Neural crest cell (in vitro differentiated cells): ENCODE results near the gene TNFRSF17. TPM values are rescaled to one million over a fixed set of nuclear protein-coding genes. Genes with fewer than 3 reads are reported as not detected.

Source experiments
- DNase-seq: peaks from one replicate; pipeline ENCODE4 v3.0.0; 2021; ENCODE audit warnings: low read depth, mixed read lengths, low spot score
- H3K27ac Mint-ChIP-seq: one replicate; pipeline ENCODE4 v1.8.0; 2021; ENCODE audit warnings: mild to moderate bottlenecking, mixed read lengths; ENCODE audit not compliant: unreplicated experiment
- H3K27me3 Mint-ChIP-seq: 2 replicates; pipeline ENCODE4 v1.8.0; 2021; ENCODE audit warnings: low read depth, mild to moderate bottlenecking, mixed read lengths
- H3K36me3 Mint-ChIP-seq: 2 replicates; pipeline ENCODE4 v1.8.0; 2021; ENCODE audit warnings: low read depth, mild to moderate bottlenecking, mixed read lengths
- H3K4me1 Mint-ChIP-seq: 2 replicates; pipeline ENCODE4 v1.8.0; 2021; ENCODE audit warnings: mixed read lengths
- H3K4me3 Mint-ChIP-seq: one replicate; pipeline ENCODE4 v1.8.0; 2021; ENCODE audit warnings: mild to moderate bottlenecking, mixed read lengths
- H3K9me3 Mint-ChIP-seq: 2 replicates; pipeline ENCODE4 v1.8.0; 2021; ENCODE audit warnings: mixed read lengths
- CTCF ChIP-seq: fragments of 200-600 bp; sonication (generic); conservative IDR thresholded peaks from 2 replicates; pipeline ENCODE4 v1.5.0; 2021; ENCODE audit warnings: antibody characterized with exemption, mild to moderate bottlenecking
- total RNA-seq: library from RNA; stranded (reverse); gene quantifications from 2 replicates; pipeline ENCODE4 v1.2.1, GENCODE V29; 2021

Gene TNFRSF17
- total RNA-seq, 1 donor from 2014 or later: not detected

- DNase-seq: no peak
- no peak for TF ChIP-seq CTCF
- Mint-ChIP-seq H3K9me3 (no peaks in the 10 kb centered on the region), H3K27me3 (no peaks in the 10 kb centered on the region), H3K36me3 (no peaks in the 10 kb centered on the region), H3K27ac (no peak overlapping the region), H3K4me1 (no peaks in the 10 kb centered on the region), H3K4me3 (no peak overlapping the region)
These were observed 21.6 kb downstream of the TNFRSF17 start for GRCh38 chr16:11986521-11987057.

- Mint-ChIP-seq H3K9me3 (no peaks in the 10 kb centered on the region), H3K4me1 (no peaks in the 10 kb centered on the region), H3K4me3 (no peak overlapping the region), H3K27me3 (no peaks in the 10 kb centered on the region), H3K27ac (no peak overlapping the region), H3K36me3 (no peaks in the 10 kb centered on the region)
- TF ChIP-seq CTCF: no peak
- no peak for DNase-seq
These were observed 23.4 kb downstream of the TNFRSF17 start for GRCh38 chr16:11988258-11988978.

GRCh38 chr16:11990702-11991390, 25.8 kb downstream of the TNFRSF17 start:
- Mint-ChIP-seq H3K27ac (no peak overlapping the region), H3K9me3 (no peaks in the 10 kb centered on the region), H3K36me3 (no peaks in the 10 kb centered on the region), H3K4me1 (peaks cover 8% of the 10 kb centered on the region), H3K27me3 (no peaks in the 10 kb centered on the region), H3K4me3 (no peak overlapping the region)
- no peak for TF ChIP-seq CTCF
- no peak for DNase-seq

- no peak for DNase-seq
- no peak overlapping the region for H3K4me3 Mint-ChIP-seq
- no peaks in the 10 kb centered on the region for H3K36me3 Mint-ChIP-seq
- peaks cover 11% of the 10 kb centered on the region for H3K4me1 Mint-ChIP-seq
- TF ChIP-seq CTCF: no peak
- no peaks in the 10 kb centered on the region for H3K9me3 Mint-ChIP-seq
- no peaks in the 10 kb centered on the region for H3K27me3 Mint-ChIP-seq
- H3K27ac Mint-ChIP-seq: no peak overlapping the region
These were observed 27.1 kb downstream of the TNFRSF17 start for GRCh38 chr16:11992008-11992584.

GRCh38 chr16:11992586-11993524, 27.8 kb downstream of the TNFRSF17 start:
- no peak for TF ChIP-seq CTCF
- H3K36me3 Mint-ChIP-seq: no peaks in the 10 kb centered on the region
- no peak for DNase-seq
- H3K4me1 Mint-ChIP-seq: peaks cover 13% of the 10 kb centered on the region
- no peak overlapping the region for H3K4me3 Mint-ChIP-seq
- no peak overlapping the region for H3K27ac Mint-ChIP-seq
- no peaks in the 10 kb centered on the region for H3K27me3 Mint-ChIP-seq
- no peaks in the 10 kb centered on the region for H3K9me3 Mint-ChIP-seq
